ENCODE results near the gene TARBP2. TPM values are rescaled to one million over a fixed set of nuclear protein-coding genes. Genes with fewer than 3 reads are reported as not detected.

Gene TARBP2
- total RNA-seq, 1 experiment from 2014 or later: 66.1 TPM

Other genes starting within 250 kb of the TARBP2 start
- 22.1 and 23.9 TPM in 2 replicates for gene ESPL1, start 233.0 kb upstream of the TARBP2 start, total RNA-seq (2014; rRNA removed; shearing (Covaris generic); ENCODE audit: low replicate concordance)
- 412 and 629 TPM in 2 replicates for gene PFDN5, start 205.7 kb upstream of the TARBP2 start, total RNA-seq (2014; rRNA removed; shearing (Covaris generic); ENCODE audit: low replicate concordance)
- gene MYG1, start 201.6 kb upstream of the TARBP2 start, total RNA-seq (2014; rRNA removed; shearing (Covaris generic); ENCODE audit: low replicate concordance): 30.8 and 42.8 TPM in 2 replicates
- 75.6 and 114 TPM in 2 replicates for gene AAAS, start 179.7 kb upstream of the TARBP2 start, total RNA-seq (2014; rRNA removed; shearing (Covaris generic); ENCODE audit: low replicate concordance)
- not detected in 2 replicates for gene SP7, start 164.9 kb upstream of the TARBP2 start, total RNA-seq (2014; rRNA removed; shearing (Covaris generic); ENCODE audit: low replicate concordance)
- 22.3 and 26.3 TPM in 2 replicates for gene SP1, start 121.1 kb upstream of the TARBP2 start, total RNA-seq (2014; rRNA removed; shearing (Covaris generic); ENCODE audit: low replicate concordance)
- not detected in 2 replicates for gene AMHR2, start 77.4 kb upstream of the TARBP2 start, total RNA-seq (2014; rRNA removed; shearing (Covaris generic); ENCODE audit: low replicate concordance)
- gene PRR13, start 59.5 kb upstream of the TARBP2 start, total RNA-seq (2014; rRNA removed; shearing (Covaris generic); ENCODE audit: low replicate concordance): 41.0 and 60.4 TPM in 2 replicates
- gene PCBP2, start 49.2 kb upstream of the TARBP2 start, total RNA-seq (2014; rRNA removed; shearing (Covaris generic); ENCODE audit: low replicate concordance): 217 and 279 TPM in 2 replicates
- 5.7 and 15.0 TPM in 2 replicates for gene MAP3K12, start 1.8 kb upstream of the TARBP2 start, total RNA-seq (2014; rRNA removed; shearing (Covaris generic); ENCODE audit: low replicate concordance)
- not detected in 2 replicates for gene NPFF, start 6.2 kb downstream of the TARBP2 start, total RNA-seq (2014; rRNA removed; shearing (Covaris generic); ENCODE audit: low replicate concordance)
- 5.7 and 12.4 TPM in 2 replicates for gene ATF7, start 125.1 kb downstream of the TARBP2 start, total RNA-seq (2014; rRNA removed; shearing (Covaris generic); ENCODE audit: low replicate concordance)
- gene ATP5MC2, start 174.8 kb downstream of the TARBP2 start, total RNA-seq (2014; rRNA removed; shearing (Covaris generic); ENCODE audit: low replicate concordance): 213 and 230 TPM in 2 replicates
- 35.7 and 42.4 TPM in 2 replicates for gene CALCOCO1, start 226.2 kb downstream of the TARBP2 start, total RNA-seq (2014; rRNA removed; shearing (Covaris generic); ENCODE audit: low replicate concordance)

Data from MG63 (cell line).